SK-N-SH (cell line): Measurements from ENCODE around the gene DNAJC4. TPM values are rescaled to one million over a fixed set of nuclear protein-coding genes. Genes with fewer than 3 reads are reported as not detected.

ENCODE experiments used
- CTCF ChIA-PET: fragments of 300-600, 350-600 bp; formaldehyde crosslinking; extraction: SDS; loops from one replicate; lab custom pipeline; 2021; lab: Yijun Ruan, JAX
- POLR2A ChIA-PET: fragments of 350-600 bp; sonication (Branson Sonifier 250); formaldehyde crosslinking; extraction: SDS; loops from one replicate; lab custom pipeline; 2020; ENCODE audit warnings: antibody characterized with exemption, inconsistent platforms; lab: Yijun Ruan, JAX
- DNase-seq: peaks from one replicate; pipeline ENCODE4 v3.0.0; 2012
- H2AFZ ChIP-seq: fragments of 200-600 bp; sonication (generic); 2 replicates; pipeline ENCODE4 v1.8.1; 2016; ENCODE audit warnings: antibody characterized with exemption, mild to moderate bottlenecking, low read depth
- H3F3A ChIP-seq: fragments of 200-600 bp; sonication (generic); replicated peaks from 2 replicates; pipeline ENCODE3; 2016; ENCODE audit warnings: antibody characterized with exemption, mild to moderate bottlenecking; ENCODE audit not compliant: insufficient read depth
- H3K27ac ChIP-seq, 2 experiments: fragments of 200-500 bp in 1 of 2; fragments of 200-600 bp in 1 of 2; sonication (Bioruptor generic) in 1 of 2; sonication (generic), shearing (Covaris generic) in 1 of 2; 2 replicates each; pipeline versions ENCODE4 v1.5.1 to v1.6.1; 2014 to 2016; ENCODE audit warnings: low read depth in 2 of 2, inconsistent platforms in 1 of 2, low read length in 1 of 2, mild to moderate bottlenecking in 1 of 2, mixed read lengths in 1 of 2
- H3K27me3 ChIP-seq: fragments of 200-600 bp; sonication (generic), shearing (Covaris generic); 2 replicates; pipeline ENCODE4 v1.6.1; 2016; ENCODE audit warnings: mixed run types; ENCODE audit not compliant: insufficient read depth
- H3K36me3 ChIP-seq, 2 experiments: fragments of 200-500 bp in 1 of 2; fragments of 200-600 bp in 1 of 2; sonication (Bioruptor generic) in 1 of 2; sonication (generic) in 1 of 2; replicated peaks in 1 of 2; 2 replicates each; pipeline versions ENCODE3 to v1.5.1; 2014 to 2016; ENCODE audit warnings: low read length in 1 of 2, mild to moderate bottlenecking in 1 of 2; ENCODE audit not compliant: insufficient read depth in 2 of 2, control insufficient read depth in 1 of 2
- H3K4me1 ChIP-seq, 2 experiments: fragments of 200-500 bp in 1 of 2; fragments of 200-600 bp in 1 of 2; sonication (Bioruptor generic) in 1 of 2; sonication (generic), shearing (Covaris generic) in 1 of 2; 2 replicates each; pipeline versions ENCODE4 v1.5.1 to v1.6.1; 2014 to 2016; ENCODE audit warnings: low read depth in 1 of 2, low read length in 1 of 2, mixed run types in 1 of 2; ENCODE audit not compliant: insufficient read depth in 2 of 2, control insufficient read depth in 1 of 2
- H3K4me2 ChIP-seq: fragments of 200-600 bp; sonication (generic), shearing (Covaris generic); 2 replicates; pipeline ENCODE4 v1.6.1; 2017; ENCODE audit warnings: mixed run types
- H3K4me3 ChIP-seq, 2 experiments: fragments of 200-500 bp in 1 of 2; fragments of 200-600 bp in 1 of 2; sonication (Bioruptor generic) in 1 of 2; sonication (generic), shearing (Covaris generic) in 1 of 2; 2 replicates each; pipeline versions ENCODE4 v1.5.1 to v1.8.1; 2014 to 2016; ENCODE audit warnings: low read depth in 2 of 2, inconsistent platforms in 1 of 2, low read length in 1 of 2, mild to moderate bottlenecking in 1 of 2, mixed read lengths in 1 of 2, moderate library complexity in 1 of 2
- H3K79me2 ChIP-seq: fragments of 200-600 bp; sonication (generic); 2 replicates; pipeline ENCODE4 v1.8.1; 2017; ENCODE audit warnings: mild to moderate bottlenecking; ENCODE audit not compliant: insufficient read depth
- H3K9ac ChIP-seq: fragments of 200-600 bp; sonication (generic); 2 replicates; pipeline ENCODE4 v1.6.1; 2017; ENCODE audit warnings: mixed run types
- H3K9me2 ChIP-seq: fragments of 200-600 bp; sonication (generic); 2 replicates; pipeline ENCODE4 v1.6.1; 2017; ENCODE audit warnings: mixed run types
- H3K9me3 ChIP-seq: fragments of 200-600 bp; sonication (generic); 2 replicates; pipeline ENCODE4 v1.6.1; 2017; ENCODE audit warnings: mixed run types, mild to moderate bottlenecking, moderate library complexity
- H4K20me1 ChIP-seq: fragments of 200-600 bp; sonication (generic); 2 replicates; pipeline ENCODE4 v1.6.1; 2017; ENCODE audit warnings: mild to moderate bottlenecking, mixed run types; ENCODE audit not compliant: insufficient read depth
- EP300 ChIP-seq, 2 experiments: IDR thresholded peaks; 2 replicates each; pipeline versions ENCODE4 v1.4.0 to v1.6.1; 2012; ENCODE audit warnings: borderline replicate concordance in 1 of 2, low read depth in 1 of 2, low read length in 1 of 2
- EZH2phosphoT487 ChIP-seq: fragments of 200-600 bp; sonication (generic); IDR thresholded peaks from 2 replicates; pipeline ENCODE4 v1.6.1; 2017; ENCODE audit warnings: low read depth, mixed run types, mild to moderate bottlenecking, antibody characterized with exemption, moderate library complexity, borderline replicate concordance
- FOSL2 ChIP-seq: IDR thresholded peaks from 2 replicates; pipeline ENCODE4 v1.4.0; 2012; ENCODE audit warnings: low read depth, mild to moderate bottlenecking, moderate library complexity, borderline replicate concordance
- FOXJ3 ChIP-seq: sonication (generic); formaldehyde crosslinking; IDR thresholded peaks from 2 replicates; pipeline ENCODE4 v1.5.1; 2020; ENCODE audit warnings: mild to moderate bottlenecking, missing genetic modification reagents
- GABPA ChIP-seq: IDR thresholded peaks from 2 replicates; pipeline ENCODE4 v1.4.0; 2012; ENCODE audit warnings: low read depth, mild to moderate bottlenecking
- GATA2 ChIP-seq: sonication (generic); formaldehyde crosslinking; IDR thresholded peaks from 2 replicates; pipeline ENCODE4 v1.5.0; 2020; ENCODE audit warnings: mild to moderate bottlenecking, missing genetic modification reagents
- JUND ChIP-seq: IDR thresholded peaks from 2 replicates; pipeline ENCODE4 v1.4.0; 2012
- MXI1 ChIP-seq: IDR thresholded peaks from 2 replicates; pipeline ENCODE4 v1.6.1; 2012; ENCODE audit warnings: mild to moderate bottlenecking, low read depth, low read length, improper control_type of control experiment
- NFIC ChIP-seq: IDR thresholded peaks from 2 replicates; pipeline ENCODE4 v1.4.0; 2012; ENCODE audit warnings: borderline replicate concordance
- RAD21 ChIP-seq: IDR thresholded peaks from 2 replicates; pipeline ENCODE4 v1.6.1; 2012; ENCODE audit warnings: mild to moderate bottlenecking, low read length
- RCOR1 ChIP-seq: fragments of 150-350 bp; IDR thresholded peaks from 2 replicates; pipeline ENCODE4 v1.6.1; 2017; ENCODE audit warnings: antibody characterized with exemption, low read length
- RXRA ChIP-seq: IDR thresholded peaks from 2 replicates; pipeline ENCODE4 v1.4.0; 2012; ENCODE audit warnings: low read depth, mild to moderate bottlenecking, borderline replicate concordance
- SIN3A ChIP-seq: IDR thresholded peaks from 2 replicates; pipeline ENCODE4 v1.6.1; 2012; ENCODE audit warnings: low read depth, mild to moderate bottlenecking, low read length, moderate library complexity, borderline replicate concordance
- SMC3 ChIP-seq: IDR thresholded peaks from 2 replicates; pipeline ENCODE4 v1.6.1; 2012; ENCODE audit warnings: low read depth, low read length, improper control_type of control experiment
- TCF12 ChIP-seq: IDR thresholded peaks from 2 replicates; pipeline ENCODE4 v1.4.0; 2012
- YY1 ChIP-seq: IDR thresholded peaks from 2 replicates; pipeline ENCODE4 v1.4.0; 2012; ENCODE audit warnings: low read depth, mild to moderate bottlenecking
- WGBS: methylation state at CpG from one replicate; pipeline ENCODE4 v1.1.6; 2017; ENCODE audit warnings: low lambda C conversion rate; 5-methylcytosine and 5-hydroxymethylcytosine counted together
- polyA plus RNA-seq, 3 experiments: library from polyadenylated mRNA; depleted of rRNA; stranded (reverse); fragments of >200 nt; gene quantifications; 2 replicates each; pipeline ENCODE4 v1.2.3, GENCODE V29; 2012
- TF ChIP-seq, protein P1 (sequence below): IDR thresholded peaks from 2 replicates; pipeline ENCODE4 v1.4.0; 2012; ENCODE audit warnings: low read depth, borderline replicate concordance
- TF ChIP-seq, protein P2 (sequence below): fragments of 150-350 bp; IDR thresholded peaks from 2 replicates; pipeline ENCODE4 v1.6.1; 2017; ENCODE audit warnings: antibody characterized with exemption, low read length, low read depth, borderline replicate concordance
- TF ChIP-seq, protein P3 (sequence below): IDR thresholded peaks from 2 replicates; pipeline ENCODE4 v1.4.0; 2012; ENCODE audit warnings: low read depth
- TF ChIP-seq, protein P4 (sequence below): IDR thresholded peaks from 2 replicates; pipeline ENCODE4 v1.4.0; 2012; ENCODE audit warnings: low read depth, borderline replicate concordance
- TF ChIP-seq, protein P5 (sequence below): IDR thresholded peaks from 2 replicates; pipeline ENCODE4 v1.6.1; 2012; ENCODE audit warnings: mild to moderate bottlenecking, low read depth, low read length, moderate library complexity
- TF ChIP-seq, protein P6 (sequence below): fragments of 200-600 bp; sonication (generic); IDR thresholded peaks from 2 replicates; pipeline ENCODE4 v1.6.1; 2017; ENCODE audit warnings: antibody characterized with exemption, mild to moderate bottlenecking, moderate library complexity

The DNAJC4 gene
- polyA plus RNA-seq, 1 of the 3 experiments (the other 2 are of a cell fraction) = 52.1 TPM

DNA sequence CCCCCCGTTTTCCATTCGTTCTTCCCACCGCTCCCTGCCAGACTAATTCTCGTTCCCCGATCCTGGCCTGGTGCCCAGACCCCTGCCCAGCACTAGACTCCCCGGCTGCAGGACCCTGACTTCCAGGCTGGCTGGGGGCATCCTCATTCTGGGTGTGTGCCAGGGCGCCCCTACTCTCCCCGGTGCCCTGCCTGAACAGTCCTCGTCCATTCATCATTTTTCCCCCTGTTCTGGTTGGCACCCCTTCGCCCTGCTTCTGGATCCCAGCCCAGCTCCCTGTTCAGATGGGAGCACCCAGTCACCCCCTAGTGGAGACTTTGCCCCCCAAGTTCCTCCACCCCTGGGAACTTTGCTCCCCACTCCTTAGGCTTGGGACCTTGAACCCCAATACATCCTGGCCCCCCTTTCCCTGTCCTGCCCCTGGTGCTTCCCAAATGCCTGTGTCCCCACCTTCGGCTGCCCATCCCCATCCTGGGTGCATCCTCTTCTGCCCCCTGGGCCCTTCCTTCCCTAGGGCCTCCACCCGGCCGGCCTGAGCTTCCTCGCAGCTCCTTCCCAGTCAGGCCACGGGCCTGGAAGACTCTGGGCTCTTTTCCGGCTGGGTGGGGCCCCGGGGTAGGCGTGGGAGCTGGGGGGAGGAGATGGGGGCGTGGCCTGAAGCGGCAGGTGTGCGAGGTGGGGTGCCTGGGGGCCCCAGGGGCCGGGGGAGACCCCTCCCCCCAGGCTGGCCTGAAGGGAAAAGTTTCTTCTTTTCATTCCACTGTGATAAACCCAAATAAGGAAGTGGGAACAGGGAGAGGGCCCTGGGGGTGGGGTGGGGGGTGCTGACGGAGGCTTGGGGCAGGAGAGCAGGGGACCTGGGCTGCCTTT is 21.9 kb downstream of the DNAJC4 start:
- Histone ChIP-seq H2AFZ (0 out of 2 replicates have a peak overlapping the region, but pooled peaks have one; percentile 51), H3K27ac (peak overlapping the region; percentile 32 to 70), H3K27me3 (no peaks in the 10 kb centered on the region), H3K9ac (peak overlapping the region; percentile 82), H3K79me2 (peaks cover 30% of the 10 kb centered on the region), H3K4me1 (peaks cover 10 to 30% of the 10 kb centered on the region in 2 experiments; a peak in 2 of 4 replicates), H3K4me2 (peak overlapping the region; percentile 96), H3K36me3 (peaks cover 10 to 24% of the 10 kb centered on the region in 2 experiments), H3K9me2 (no peaks in the 10 kb centered on the region), H4K20me1 (peaks cover 14% of the 10 kb centered on the region), H3K9me3 (no peaks in the 10 kb centered on the region), H3F3A (peaks cover 3% of the 10 kb centered on the region), H3K4me3 (peak overlapping the region; percentile 88 to 90)
- DNase-seq = peak; percentile 75
- POLR2A ChIA-PET = interaction anchor here (0.5 to 12.4 kb wide), 7 partner anchors 9 to 58 kb away, joined by 3 to 112 read pairs (median 4); no protein-coding TSS in a partner anchor
- 12% methylated on average over 22 of the region's 23 CpGs for WGBS
- CTCF ChIA-PET = interaction anchor here (0.6 to 4.6 kb wide), 23 partner anchors 10 to 1460 kb away, joined by 3 to 119 read pairs (median 5); partner anchors contain the start of genes BAD, ESRRA, FKBP2 and GPR137
- TF ChIP-seq MXI1 (no peak), JUND (no peak), EP300 (IDR thresholded peaks at IDR 0.05; ENCODE audit: borderline replicate concordance in 1 of 2, low read depth in 1 of 2, low read length in 1 of 2) (no peak), GABPA (no peak), RCOR1 (no peak), YY1 (no peak), FOXJ3 (no peak), GATA2 (CRISPR knock-in tag) (no peak), NFIC (peak; percentile 41), RXRA (no peak), FOSL2 (no peak), RAD21 (peak; percentile 19; the same call in 1 of the 2 replicates), EZH2phosphoT487 (no peak), SMC3 (no peak), SIN3A (no peak), TCF12 (no peak)
- TF ChIP-seq, protein P1, sequence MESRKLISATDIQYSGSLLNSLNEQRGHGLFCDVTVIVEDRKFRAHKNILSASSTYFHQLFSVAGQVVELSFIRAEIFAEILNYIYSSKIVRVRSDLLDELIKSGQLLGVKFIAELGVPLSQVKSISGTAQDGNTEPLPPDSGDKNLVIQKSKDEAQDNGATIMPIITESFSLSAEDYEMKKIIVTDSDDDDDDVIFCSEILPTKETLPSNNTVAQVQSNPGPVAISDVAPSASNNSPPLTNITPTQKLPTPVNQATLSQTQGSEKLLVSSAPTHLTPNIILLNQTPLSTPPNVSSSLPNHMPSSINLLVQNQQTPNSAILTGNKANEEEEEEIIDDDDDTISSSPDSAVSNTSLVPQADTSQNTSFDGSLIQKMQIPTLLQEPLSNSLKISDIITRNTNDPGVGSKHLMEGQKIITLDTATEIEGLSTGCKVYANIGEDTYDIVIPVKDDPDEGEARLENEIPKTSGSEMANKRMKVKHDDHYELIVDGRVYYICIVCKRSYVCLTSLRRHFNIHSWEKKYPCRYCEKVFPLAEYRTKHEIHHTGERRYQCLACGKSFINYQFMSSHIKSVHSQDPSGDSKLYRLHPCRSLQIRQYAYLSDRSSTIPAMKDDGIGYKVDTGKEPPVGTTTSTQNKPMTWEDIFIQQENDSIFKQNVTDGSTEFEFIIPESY = no peak
- TF ChIP-seq, protein P2, sequence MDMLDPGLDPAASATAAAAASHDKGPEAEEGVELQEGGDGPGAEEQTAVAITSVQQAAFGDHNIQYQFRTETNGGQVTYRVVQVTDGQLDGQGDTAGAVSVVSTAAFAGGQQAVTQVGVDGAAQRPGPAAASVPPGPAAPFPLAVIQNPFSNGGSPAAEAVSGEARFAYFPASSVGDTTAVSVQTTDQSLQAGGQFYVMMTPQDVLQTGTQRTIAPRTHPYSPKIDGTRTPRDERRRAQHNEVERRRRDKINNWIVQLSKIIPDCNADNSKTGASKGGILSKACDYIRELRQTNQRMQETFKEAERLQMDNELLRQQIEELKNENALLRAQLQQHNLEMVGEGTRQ = no peak
- TF ChIP-seq, protein P3, sequence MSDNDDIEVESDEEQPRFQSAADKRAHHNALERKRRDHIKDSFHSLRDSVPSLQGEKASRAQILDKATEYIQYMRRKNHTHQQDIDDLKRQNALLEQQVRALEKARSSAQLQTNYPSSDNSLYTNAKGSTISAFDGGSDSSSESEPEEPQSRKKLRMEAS = peak; percentile 49; the same call in 1 of the 2 replicates
- TF ChIP-seq, protein P4, sequence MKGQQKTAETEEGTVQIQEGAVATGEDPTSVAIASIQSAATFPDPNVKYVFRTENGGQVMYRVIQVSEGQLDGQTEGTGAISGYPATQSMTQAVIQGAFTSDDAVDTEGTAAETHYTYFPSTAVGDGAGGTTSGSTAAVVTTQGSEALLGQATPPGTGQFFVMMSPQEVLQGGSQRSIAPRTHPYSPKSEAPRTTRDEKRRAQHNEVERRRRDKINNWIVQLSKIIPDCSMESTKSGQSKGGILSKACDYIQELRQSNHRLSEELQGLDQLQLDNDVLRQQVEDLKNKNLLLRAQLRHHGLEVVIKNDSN = no peak
- TF ChIP-seq, protein P5, sequence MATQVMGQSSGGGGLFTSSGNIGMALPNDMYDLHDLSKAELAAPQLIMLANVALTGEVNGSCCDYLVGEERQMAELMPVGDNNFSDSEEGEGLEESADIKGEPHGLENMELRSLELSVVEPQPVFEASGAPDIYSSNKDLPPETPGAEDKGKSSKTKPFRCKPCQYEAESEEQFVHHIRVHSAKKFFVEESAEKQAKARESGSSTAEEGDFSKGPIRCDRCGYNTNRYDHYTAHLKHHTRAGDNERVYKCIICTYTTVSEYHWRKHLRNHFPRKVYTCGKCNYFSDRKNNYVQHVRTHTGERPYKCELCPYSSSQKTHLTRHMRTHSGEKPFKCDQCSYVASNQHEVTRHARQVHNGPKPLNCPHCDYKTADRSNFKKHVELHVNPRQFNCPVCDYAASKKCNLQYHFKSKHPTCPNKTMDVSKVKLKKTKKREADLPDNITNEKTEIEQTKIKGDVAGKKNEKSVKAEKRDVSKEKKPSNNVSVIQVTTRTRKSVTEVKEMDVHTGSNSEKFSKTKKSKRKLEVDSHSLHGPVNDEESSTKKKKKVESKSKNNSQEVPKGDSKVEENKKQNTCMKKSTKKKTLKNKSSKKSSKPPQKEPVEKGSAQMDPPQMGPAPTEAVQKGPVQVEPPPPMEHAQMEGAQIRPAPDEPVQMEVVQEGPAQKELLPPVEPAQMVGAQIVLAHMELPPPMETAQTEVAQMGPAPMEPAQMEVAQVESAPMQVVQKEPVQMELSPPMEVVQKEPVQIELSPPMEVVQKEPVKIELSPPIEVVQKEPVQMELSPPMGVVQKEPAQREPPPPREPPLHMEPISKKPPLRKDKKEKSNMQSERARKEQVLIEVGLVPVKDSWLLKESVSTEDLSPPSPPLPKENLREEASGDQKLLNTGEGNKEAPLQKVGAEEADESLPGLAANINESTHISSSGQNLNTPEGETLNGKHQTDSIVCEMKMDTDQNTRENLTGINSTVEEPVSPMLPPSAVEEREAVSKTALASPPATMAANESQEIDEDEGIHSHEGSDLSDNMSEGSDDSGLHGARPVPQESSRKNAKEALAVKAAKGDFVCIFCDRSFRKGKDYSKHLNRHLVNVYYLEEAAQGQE = no peak
- TF ChIP-seq, protein P6, sequence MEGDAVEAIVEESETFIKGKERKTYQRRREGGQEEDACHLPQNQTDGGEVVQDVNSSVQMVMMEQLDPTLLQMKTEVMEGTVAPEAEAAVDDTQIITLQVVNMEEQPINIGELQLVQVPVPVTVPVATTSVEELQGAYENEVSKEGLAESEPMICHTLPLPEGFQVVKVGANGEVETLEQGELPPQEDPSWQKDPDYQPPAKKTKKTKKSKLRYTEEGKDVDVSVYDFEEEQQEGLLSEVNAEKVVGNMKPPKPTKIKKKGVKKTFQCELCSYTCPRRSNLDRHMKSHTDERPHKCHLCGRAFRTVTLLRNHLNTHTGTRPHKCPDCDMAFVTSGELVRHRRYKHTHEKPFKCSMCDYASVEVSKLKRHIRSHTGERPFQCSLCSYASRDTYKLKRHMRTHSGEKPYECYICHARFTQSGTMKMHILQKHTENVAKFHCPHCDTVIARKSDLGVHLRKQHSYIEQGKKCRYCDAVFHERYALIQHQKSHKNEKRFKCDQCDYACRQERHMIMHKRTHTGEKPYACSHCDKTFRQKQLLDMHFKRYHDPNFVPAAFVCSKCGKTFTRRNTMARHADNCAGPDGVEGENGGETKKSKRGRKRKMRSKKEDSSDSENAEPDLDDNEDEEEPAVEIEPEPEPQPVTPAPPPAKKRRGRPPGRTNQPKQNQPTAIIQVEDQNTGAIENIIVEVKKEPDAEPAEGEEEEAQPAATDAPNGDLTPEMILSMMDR = peak; percentile 62
